ENCODE results near the gene KNTC1.
"Not testable (repeated sequence)": the region's sequence is repeated elsewhere in the genome, so short reads cannot be mapped to it uniquely, and the experiment has no call there.

The KNTC1 gene

GRCh38 chr12:122526683-122527477, at the start of gene KNTC1, which contains the start of gene RSRC2:
TSS of gene KNTC1 (plus strand) at chr12:122527249. CDS start at chr12:122530064, 2,815 bp downstream.
TSS of gene RSRC2 (minus strand) at chr12:122526936. CDS start at chr12:122526853, 83 bp downstream.
- DNase-seq = peak; percentile 93 to 98 (median 94)

- no peak for DNase-seq
Measured at GRCh38 chr12:122480753-122481152, 46.3 kb upstream of the KNTC1 start.

GRCh38 chr12:122481861-122482260, 45.2 kb upstream of the KNTC1 start:
- DNase-seq = no peak

GRCh38 chr12:122483969-122484368, 43.1 kb upstream of the KNTC1 start:
- DNase-seq = no peak

- not testable (repeated sequence) for DNase-seq
Measured at GRCh38 chr12:122484385-122484784, 42.7 kb upstream of the KNTC1 start.

- DNase-seq = not testable (repeated sequence)
Measured at GRCh38 chr12:122486360-122486759, 40.7 kb upstream of the KNTC1 start.

- DNase-seq = no peak
Measured at GRCh38 chr12:122486805-122487426, 40.1 kb upstream of the KNTC1 start.

- not testable (repeated sequence) for DNase-seq
Measured at GRCh38 chr12:122487807-122488206, 39.2 kb upstream of the KNTC1 start.

GRCh38 chr12:122489038-122489437, 38.0 kb upstream of the KNTC1 start:
- DNase-seq = no peak

GRCh38 chr12:122491991-122492390, 35.1 kb upstream of the KNTC1 start:
- DNase-seq = no peak

GRCh38 chr12:122493222-122493621, 33.8 kb upstream of the KNTC1 start:
- DNase-seq = not testable (repeated sequence)

GRCh38 chr12:122495258-122495657, 31.8 kb upstream of the KNTC1 start:
- no peak for DNase-seq

GRCh38 chr12:122499991-122500684, 26.9 kb upstream of the KNTC1 start:
- peak in 2 of 4 experiments; percentile 18 to 42 for DNase-seq

- DNase-seq = peak; percentile 89 to 93 (median 90)
Measured at GRCh38 chr12:122500685-122501488, 26.2 kb upstream of the KNTC1 start, which contains the start of gene ZCCHC8. TSS of gene ZCCHC8 (minus strand) at chr12:122500932. CDS start at chr12:122500840, 92 bp downstream.

GRCh38 chr12:122501489-122501989, 25.5 kb upstream of the KNTC1 start:
- DNase-seq = no peak

GRCh38 chr12:122503147-122503751, 23.8 kb upstream of the KNTC1 start:
- DNase-seq = no peak

GRCh38 chr12:122503783-122504590, 23.1 kb upstream of the KNTC1 start:
- DNase-seq = no peak

GRCh38 chr12:122505419-122506051, 21.5 kb upstream of the KNTC1 start:
- DNase-seq = no peak

- DNase-seq = no peak
Measured at GRCh38 chr12:122506393-122506938, 20.6 kb upstream of the KNTC1 start.

GRCh38 chr12:122508163-122508562, 18.9 kb upstream of the KNTC1 start:
- no peak for DNase-seq

Data from activated CD4-positive, CD25-positive, alpha-beta regulatory T cell (primary cell).